Liver (tissue), 3 donors: ENCODE results near the gene ARHGEF7.

ENCODE experiments used
- FOXA1 ChIP-seq: IDR thresholded peaks from 2 replicates; pipeline ENCODE4 v1.6.1; 2016; ENCODE audit warnings: antibody characterized with exemption
- HNF4A ChIP-seq, 2 donors: conservative IDR thresholded peaks; 2 replicates each; pipeline ENCODE4 v1.6.1; 2016; ENCODE audit warnings: antibody characterized with exemption in 2 of 2, mild to moderate bottlenecking in 2 of 2
- RXRA ChIP-seq, 2 donors: IDR thresholded peaks; 2 replicates each; pipeline ENCODE4 v1.6.1; 2017 to 2018; ENCODE audit warnings: antibody characterized with exemption in 2 of 2, mild to moderate bottlenecking in 1 of 2
- TF ChIP-seq, protein P1 (sequence below): fragments of 150-350 bp; IDR thresholded peaks from 2 replicates; pipeline ENCODE4 v1.5.1; 2017; ENCODE audit warnings: improper control_type of control experiment, low read depth, low read length; ENCODE audit not compliant: missing input control
- donor health status: healthy.
- donor health status: healthy.

DNA sequence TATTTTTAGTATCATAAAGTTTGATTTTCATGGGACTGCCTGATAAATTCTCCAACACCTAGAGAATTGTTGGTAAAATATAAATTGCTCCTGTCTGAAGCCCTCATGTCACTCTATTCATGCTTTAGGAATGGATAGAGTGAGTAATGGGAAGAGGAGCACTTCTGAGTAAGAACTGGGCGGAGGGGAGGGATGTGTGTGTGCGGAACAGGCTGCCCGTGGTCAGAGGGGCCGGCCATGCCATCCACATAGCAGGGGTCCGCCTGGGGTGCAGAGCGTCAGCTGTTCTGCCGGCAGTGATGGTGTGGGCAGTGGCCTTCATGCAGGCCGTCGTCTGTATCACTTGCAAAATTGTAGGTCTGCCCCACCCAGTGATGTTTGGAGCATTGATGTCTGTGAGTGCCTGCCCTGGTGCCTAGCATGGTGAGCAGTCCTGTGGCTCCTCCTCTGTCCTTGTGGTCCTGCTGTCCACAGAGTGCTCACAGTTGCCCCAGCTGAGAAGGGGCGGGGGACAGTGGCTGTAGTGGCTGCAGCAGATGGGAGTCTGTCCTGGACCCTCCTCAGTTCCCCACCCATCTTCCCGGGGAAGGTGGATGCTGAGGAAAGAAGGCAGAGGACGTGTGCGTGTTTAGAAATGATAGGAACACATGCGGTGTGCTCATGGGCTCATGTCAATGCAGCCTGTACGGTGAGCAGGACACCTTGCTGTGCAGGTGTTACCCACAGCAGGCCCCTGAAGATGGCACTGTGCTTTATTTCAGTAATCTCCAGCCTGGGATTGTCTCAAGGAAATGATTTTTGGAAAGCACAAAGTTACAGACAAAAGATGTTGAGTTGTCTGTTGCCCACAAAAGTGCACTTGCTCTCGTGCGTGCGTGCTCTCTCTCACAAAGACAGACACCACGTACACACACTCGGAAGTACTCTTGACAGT is 155.9 kb downstream of the ARHGEF7 start:
- TF ChIP-seq, protein P1, sequence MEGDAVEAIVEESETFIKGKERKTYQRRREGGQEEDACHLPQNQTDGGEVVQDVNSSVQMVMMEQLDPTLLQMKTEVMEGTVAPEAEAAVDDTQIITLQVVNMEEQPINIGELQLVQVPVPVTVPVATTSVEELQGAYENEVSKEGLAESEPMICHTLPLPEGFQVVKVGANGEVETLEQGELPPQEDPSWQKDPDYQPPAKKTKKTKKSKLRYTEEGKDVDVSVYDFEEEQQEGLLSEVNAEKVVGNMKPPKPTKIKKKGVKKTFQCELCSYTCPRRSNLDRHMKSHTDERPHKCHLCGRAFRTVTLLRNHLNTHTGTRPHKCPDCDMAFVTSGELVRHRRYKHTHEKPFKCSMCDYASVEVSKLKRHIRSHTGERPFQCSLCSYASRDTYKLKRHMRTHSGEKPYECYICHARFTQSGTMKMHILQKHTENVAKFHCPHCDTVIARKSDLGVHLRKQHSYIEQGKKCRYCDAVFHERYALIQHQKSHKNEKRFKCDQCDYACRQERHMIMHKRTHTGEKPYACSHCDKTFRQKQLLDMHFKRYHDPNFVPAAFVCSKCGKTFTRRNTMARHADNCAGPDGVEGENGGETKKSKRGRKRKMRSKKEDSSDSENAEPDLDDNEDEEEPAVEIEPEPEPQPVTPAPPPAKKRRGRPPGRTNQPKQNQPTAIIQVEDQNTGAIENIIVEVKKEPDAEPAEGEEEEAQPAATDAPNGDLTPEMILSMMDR, result no peak
- TF ChIP-seq RXRA (IDR thresholded peaks at IDR 0.05), result no peak
- no peak for TF ChIP-seq FOXA1
- TF ChIP-seq HNF4A (conservative IDR thresholded peaks at IDR 0.05), result no peak
